SK-N-SH (cell line): ENCODE measurements around the gene RPS16.

ENCODE experiments used
- FOXM1 ChIP-seq: IDR thresholded peaks from 2 replicates; pipeline ENCODE4 v1.4.0; 2012; ENCODE audit warnings: low read depth, mild to moderate bottlenecking
- POLR2AphosphoS5 ChIP-seq: IDR thresholded peaks from 2 replicates; pipeline ENCODE4 v1.6.1; 2012; ENCODE audit warnings: low read depth, low read length
- TF ChIP-seq, protein P1 (sequence below): fragments of 200-600 bp; sonication (generic); IDR thresholded peaks from 2 replicates; pipeline ENCODE4 v1.6.1; 2017; ENCODE audit warnings: antibody characterized with exemption, mild to moderate bottlenecking, moderate library complexity

GRCh38 chr19:39399668-39400050 lies 36.1 kb downstream of the RPS16 start:
- TF ChIP-seq, protein P1, sequence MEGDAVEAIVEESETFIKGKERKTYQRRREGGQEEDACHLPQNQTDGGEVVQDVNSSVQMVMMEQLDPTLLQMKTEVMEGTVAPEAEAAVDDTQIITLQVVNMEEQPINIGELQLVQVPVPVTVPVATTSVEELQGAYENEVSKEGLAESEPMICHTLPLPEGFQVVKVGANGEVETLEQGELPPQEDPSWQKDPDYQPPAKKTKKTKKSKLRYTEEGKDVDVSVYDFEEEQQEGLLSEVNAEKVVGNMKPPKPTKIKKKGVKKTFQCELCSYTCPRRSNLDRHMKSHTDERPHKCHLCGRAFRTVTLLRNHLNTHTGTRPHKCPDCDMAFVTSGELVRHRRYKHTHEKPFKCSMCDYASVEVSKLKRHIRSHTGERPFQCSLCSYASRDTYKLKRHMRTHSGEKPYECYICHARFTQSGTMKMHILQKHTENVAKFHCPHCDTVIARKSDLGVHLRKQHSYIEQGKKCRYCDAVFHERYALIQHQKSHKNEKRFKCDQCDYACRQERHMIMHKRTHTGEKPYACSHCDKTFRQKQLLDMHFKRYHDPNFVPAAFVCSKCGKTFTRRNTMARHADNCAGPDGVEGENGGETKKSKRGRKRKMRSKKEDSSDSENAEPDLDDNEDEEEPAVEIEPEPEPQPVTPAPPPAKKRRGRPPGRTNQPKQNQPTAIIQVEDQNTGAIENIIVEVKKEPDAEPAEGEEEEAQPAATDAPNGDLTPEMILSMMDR, result no peak
- TF ChIP-seq POLR2AphosphoS5 (no peak), FOXM1 (no peak)
